Activated T-helper 9 cell treated with anti-CD3 and anti-CD28 coated beads, Interleukin-2, amount 50 U/mL, for 16 hours (primary cell): ENCODE results near the gene SPAG16.
"Not testable (repeated sequence)": the region's sequence is repeated elsewhere in the genome, so short reads cannot be mapped to it uniquely, and the experiment has no call there.

Experiments
- DNase-seq: peaks from one replicate; pipeline ENCODE4 v3.0.0-alpha.2; 2020; ENCODE audit warnings: low read depth

The SPAG16 gene

DNA sequence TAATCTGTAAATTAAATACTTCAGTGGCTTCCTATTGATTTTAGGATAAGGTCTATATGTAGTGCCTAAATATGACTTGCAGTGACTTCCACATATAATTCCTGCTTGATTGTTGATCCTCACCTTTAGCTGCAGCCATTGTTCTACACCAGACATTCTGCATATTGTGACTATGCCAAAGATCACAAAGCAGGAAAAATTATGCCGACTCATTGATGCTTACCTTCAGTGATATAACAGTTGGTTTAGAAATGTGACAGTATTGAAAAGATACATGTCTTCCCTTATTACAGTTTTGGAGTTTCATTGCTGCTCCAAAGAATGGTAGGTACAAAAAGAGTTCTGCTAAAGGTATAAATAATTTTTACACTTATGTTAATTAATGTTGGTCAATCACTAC lies 12.3 kb upstream of the SPAG16 start:
- DNase-seq, result no peak

DNA sequence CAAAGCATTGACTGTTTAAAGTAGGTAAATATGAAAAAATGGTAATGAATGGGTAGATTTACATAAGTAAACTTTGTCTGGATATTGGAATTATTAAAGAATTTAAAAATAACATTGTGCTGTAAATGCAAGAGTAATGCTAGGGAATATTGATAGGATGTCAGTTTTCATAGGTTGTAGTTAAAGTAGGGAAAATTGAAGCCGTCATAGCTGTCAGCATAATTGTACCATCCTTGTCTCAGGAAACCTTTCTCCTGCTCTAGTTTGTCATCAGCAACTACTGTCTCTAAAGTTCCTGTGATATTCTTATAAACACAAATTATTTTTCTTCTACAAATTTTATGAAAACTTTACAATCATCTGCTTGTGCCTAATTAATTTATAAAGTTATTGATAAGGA lies 10.1 kb upstream of the SPAG16 start:
- no peak for DNase-seq

DNA sequence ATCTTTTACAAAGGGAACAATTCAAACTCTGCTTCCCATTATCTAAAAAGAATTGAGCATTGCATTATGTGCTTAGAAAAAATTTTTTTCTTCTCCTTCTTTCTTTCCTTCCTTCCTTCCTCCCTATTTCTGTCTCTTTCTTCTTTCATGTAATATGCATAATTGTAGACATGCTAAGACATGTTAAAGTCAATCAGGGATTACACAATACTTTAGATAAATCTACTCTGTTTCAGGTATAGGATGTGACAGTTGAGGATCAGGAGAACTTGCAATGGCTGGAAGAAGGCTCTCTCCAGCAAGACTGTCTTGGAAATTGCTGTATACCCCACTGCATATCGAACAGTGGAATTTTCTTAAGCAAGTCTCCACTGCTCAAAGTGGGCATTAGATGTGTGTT lies 9.0 kb upstream of the SPAG16 start:
- DNase-seq, result no peak

DNA sequence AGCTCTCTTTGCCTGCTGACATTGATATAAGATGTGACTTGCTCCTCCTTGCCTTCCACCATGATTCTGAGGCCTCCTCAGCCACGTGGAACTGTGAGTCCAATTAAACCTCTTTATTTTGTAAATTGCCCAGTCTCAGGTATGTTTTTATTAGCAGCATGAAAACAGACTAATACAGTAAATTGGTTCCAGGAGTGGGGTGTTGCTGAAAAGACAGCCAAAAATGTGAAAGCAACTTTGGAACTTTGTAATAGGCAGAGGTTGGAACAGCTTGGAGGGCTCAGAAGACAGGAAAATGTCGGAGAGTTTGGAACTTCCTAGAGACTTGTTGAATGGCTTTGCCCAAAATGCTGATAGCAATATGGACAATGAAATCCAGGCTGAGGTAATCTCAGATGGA lies 7.1 kb upstream of the SPAG16 start:
- not testable (repeated sequence) for DNase-seq

DNA sequence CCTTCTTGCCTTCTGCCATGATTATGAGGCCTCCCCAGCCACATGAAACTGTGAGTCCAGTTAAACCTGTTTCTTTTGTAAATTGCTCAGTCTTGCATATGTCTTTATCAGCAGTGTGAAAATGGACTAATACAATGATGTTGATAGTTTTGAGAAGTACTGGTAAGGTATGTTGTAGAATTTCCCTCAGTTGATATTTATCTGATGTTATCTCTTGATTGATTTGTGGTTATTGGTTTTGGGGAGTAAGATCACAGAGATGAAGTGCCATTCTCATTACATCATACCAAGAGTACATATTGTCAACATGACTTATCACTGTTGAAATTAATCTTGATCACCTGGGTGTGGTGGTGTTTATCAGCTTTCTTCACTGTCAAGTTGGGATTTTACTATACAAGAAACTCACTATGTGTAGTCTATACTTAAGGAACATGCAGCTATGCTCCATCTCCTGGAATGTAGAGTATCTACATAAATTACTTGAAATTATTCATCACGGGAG lies 5.1 kb upstream of the SPAG16 start:
- no peak for DNase-seq

DNA sequence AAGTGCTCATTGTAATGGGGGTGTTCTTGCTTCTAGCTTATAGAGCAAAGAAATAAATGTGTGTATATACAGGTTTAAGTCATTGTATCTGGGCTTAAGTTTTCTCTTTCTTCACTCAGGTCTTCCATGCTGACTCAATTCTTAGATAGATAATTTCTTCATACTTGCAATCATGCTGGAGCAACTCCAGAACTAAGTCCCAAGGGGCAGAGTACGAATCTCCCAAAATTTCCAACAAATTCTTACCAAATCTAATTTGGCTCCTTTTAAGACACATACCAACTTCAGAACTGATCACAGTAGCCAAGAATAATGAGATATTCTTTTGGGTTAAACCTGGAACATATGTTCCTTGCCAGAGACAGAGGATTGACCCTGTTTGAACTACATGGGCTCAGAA lies 4.3 kb upstream of the SPAG16 start:
- no peak for DNase-seq

DNA sequence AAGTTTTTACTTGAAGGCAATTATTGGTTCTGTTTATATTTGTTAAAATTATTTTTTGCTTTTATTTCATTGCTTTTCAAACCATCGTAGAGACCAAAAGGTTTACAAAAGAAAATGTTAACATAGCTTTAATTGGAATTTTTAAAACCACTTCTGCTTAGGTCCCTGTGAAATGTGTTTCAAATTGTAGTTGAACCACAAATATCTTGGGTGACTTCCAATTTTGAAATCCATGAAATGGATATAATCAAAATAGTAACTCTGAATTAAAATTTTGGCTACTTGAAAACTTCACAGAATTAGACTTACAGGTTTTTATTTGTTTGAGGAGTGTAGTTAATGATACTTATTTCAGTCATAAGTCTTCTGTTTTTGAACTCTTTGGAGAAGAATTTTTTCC lies 3.1 kb upstream of the SPAG16 start:
- DNase-seq, result no peak

DNA sequence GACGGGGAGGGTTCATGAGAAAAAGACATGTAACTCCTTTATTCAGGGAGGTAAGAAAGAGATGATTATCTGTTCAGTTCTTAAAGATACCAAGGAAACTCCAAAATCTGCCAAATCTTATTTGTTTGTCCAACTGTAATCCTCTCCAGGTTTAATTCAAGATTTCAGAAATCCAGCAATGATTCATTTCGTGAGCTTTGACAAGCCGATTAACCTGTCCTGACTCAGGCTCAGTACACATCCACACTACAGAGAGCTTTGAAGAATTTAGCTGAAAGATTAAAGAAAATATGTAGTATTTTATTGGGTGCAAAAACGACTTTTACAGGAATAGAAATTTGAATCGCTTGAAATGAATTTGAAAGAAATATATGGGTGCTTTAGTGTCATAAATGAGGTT lies 1.1 kb downstream of the SPAG16 start:
- no peak for DNase-seq

DNA sequence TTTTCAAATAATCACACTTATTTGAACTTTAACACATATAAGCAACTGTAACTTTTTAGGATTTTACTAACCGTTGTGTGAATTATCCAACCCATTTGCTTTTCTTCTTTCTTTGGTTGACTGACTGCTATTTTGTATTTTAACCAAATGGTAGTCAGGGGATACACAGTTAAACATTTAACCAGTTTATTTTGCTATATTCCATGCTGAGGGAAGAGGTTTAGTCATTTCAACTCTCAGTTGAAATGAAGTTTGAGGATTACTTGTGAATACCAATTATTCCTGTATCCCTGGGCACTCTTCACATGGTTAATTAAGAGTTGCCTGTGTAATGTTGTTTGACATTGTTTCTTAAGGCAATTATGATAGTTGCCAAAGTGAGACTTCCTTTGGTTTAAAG lies 1.9 kb downstream of the SPAG16 start:
- DNase-seq, result no peak

DNA sequence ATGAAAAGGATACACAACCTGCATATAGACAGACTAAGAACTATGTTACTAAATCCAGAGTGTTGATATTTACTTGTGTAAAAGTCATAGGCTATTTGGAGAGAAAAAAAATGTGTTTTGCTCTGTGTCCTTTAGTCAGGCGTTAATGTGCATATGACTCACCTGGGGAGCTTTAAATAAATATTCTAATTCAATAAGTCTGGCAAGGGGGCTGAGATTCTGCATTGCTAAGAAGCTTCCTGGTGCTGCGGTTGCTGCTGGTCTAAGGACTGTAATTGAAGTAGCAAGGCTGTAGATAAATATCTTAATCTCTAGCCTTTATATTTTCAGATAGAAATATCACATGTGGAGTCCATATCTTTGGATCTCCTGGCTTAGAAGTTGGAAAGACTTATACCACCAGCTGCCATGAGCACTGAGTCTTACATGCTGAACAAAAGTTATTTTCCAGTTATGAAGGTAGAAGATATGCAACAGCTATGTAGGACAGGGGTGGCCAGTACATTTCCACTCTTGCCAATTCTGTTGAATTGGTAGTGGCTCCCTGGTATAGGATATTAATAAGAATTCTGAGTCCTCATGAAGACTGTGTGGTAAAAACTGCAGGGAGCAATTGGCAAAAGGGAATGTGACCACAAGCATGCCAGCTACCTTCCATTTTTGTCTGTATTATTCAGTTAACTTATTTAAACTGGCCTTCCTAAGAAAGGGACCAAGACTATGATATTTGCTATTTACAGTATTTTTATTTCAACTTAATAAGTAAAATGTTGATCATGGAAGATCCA lies 4.8 kb downstream of the SPAG16 start:
- DNase-seq, result no peak

DNA sequence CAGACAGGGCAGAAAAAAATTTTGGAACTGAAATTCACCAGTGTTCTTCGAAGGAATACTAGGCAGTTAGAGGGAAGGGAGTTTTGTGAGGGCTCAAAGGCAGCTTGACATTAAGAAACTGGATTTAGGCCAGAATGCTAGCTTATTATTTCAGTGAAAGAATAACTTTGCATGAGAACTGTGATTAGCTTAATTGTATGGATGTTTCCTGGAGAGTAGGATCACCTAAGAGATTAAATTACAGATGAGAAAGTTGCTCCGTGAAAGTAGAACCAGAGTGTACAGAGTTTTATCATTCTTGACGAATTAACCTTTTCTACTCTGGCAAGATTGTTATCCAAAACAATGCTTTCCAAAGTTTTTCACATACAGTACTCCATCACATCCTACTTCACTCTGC lies 6.2 kb downstream of the SPAG16 start:
- no peak for DNase-seq

DNA sequence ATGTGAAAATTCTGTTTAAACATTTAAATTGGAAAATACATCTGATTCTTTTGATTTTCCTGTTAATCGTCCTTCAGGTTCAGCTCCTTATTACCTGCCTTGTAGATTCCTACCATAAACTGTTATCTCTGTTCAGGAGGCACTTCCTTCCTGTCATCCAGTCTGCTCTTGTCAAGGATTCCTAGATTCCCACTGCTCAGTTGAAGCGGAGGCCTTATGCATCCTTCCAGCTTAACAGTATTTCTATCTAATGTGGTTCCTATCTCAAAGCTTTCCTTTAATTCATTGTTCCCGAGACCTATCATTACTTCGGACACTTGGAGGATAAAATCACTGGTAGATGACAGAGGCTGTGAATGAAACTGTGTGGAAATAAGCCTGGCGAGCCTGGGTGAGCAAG lies 12.0 kb downstream of the SPAG16 start:
- DNase-seq, result no peak

DNA sequence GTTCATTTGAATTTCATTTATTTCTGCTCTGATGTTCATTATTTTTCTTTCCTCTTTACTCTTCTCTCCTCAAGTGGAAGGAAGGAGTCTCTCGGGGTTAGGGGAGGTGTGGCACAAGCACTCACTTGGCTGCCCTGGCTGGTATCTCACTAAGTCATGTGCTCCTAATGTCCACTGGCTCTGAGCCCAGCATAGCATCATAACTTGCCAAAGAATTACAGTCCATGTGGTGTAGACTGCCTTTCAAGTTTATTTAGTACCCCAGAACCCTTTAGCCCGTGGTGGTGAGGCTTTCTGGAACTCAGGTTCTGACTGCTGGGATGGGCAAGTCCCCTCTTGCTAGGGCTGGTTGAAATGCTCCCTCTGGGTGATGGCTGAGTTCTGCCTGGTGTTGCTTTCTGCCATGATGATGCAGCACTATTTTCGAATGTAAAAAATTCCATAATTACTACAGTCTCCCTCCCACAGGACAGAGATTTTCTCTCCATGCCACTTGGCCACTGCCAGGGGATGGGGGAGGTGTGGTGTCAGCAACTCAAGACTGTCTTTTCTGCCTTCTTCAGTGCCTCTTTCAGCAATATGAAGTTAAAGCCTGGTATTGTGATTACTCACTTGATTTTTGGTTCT lies 22.2 kb downstream of the SPAG16 start:
- no peak for DNase-seq

DNA sequence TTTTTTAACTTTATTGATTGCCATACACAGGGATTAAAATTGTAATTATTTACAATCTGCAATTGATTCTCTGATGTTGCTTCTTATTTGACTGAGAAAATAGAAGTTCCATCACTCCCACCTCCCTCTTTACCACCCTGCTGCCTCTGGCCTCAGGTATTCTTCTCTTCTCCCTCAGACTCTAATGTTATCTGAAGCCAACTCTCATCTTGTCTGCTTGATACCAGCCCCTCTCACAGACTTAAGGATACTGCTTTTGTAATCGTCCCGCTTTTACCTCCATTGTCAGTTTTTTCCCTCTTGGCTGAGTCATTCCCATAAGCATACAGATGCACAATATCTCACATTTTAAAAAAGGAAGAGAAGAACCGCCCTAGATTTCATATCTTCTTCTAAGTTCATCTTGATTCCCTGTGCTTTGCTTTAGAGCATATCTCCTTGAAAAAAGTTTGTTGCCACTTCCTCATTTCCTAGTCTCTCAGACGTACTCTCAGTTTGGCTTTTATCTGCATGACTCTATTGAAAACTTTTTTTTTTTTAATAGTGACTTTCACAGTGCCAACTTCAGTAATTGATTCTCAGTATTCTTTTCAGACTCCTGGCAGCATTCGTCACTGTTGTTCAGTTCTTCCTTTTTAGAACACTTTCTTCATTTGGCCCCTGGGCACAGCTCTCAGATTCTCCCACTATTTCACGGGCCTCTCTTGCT lies 31.1 kb downstream of the SPAG16 start:
- no peak for DNase-seq

DNA sequence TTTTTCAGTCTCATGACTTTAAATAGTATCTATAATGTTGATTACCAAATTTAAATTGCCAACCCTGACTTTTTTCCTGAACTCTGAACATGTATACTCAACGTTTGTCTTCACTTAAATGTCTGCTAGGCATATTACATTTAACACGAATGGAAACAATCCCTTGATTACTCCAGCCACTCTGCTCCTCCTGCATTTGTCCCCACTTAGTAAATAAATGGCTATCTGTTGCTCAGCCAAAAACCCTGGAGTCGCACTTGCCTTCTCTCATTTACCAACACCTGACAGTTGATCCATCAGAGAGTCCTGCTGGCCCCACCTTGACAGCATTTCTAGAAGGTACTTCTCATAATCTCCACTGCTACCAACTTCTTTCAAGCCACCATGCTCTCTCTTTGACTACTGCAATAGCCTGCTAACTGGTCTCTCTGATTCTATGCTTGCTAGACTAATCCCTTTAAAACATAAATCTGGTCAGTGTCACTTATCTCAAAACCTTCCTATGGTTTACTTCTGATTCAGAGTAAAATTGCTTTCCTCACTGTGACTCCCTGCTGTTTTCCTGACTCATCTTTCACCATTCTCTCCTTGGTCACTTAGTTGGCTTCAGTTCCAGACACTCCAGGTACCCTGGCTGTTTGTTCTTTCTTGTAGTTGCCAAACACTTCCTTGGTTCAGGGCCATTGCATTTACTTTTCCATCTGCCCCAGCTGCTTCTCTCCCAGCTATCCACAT lies 31.9 kb downstream of the SPAG16 start:
- DNase-seq, result no peak

DNA sequence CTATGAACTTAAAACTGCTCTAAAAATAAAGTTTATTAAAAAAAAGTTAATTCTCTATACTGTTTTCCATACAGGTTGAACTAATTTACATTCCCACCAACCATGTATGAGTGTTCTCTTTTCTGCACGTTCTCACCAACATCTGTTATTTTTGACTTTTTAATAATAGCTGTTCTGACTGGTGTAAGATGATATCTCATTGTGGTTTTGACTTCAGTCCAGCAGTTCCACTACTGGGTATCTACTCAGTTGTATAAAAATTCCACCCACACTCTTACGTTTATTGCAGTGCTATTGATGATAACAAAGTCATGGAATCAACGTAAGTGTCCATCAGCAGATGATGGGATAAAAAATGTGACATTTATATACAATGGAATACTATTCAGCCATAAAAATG lies 33.7 kb downstream of the SPAG16 start:
- no peak for DNase-seq

DNA sequence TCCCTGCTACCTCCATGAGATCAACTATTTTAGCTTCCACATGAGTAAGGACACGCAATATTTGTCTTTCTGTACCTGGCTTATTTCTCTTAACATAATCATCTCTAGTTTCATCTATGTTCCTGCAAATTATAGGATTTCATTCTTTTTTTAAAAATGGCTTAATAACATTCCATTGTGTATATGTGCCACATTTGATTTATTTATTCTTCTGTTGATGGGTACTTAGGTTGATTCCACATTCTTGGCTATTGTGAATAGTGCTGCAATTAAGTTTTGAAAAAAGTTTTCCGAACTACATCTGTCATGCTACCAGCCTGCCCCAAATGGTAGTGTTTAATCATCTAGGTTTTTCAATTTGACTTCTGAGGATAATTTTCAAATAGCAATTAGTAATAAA lies 36.3 kb downstream of the SPAG16 start:
- DNase-seq, result no peak

DNA sequence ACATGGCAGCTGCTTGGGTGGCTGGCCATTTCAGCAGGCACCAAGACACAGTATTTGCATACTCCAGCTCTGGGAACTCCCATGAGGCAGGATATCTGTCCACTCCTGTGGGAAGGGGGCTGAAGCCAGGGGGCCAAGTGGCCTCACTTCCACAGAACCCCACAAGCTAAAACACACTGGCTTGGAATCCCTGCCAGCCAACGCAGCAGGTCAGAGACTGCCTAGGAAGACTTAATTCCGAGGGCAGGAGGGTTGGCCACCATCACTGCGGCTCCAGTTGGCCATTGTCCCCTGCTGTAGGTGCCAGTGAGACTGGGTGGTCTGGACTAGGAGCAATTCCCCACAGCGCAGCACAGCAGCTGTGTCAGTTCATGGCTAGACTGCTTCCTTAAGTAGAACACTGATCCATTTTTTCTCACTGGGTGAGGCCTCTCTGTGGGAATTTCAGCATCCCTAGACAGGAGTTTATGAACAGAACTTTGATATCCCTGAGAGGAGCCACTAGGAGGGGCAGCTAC lies 52.0 kb downstream of the SPAG16 start:
- no peak for DNase-seq

DNA sequence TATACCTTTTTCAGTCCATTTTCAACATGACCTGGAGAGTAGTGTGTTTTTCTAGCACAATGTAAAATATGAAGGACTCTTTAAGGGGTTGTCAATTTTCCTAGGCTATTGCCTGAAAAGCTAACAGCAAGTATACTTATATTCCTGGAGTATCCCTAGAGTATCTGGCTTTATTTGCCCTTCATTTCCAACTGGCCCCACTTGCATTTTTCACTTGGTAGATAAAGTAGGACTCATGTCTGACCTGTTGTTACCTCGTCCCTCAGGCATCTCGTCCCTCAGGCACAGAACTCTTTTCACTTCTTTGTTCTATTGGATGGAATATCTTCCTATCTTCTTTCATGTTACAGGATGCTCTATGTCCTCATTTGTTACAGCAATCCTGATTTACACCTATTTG lies 69.2 kb downstream of the SPAG16 start:
- no peak for DNase-seq

DNA sequence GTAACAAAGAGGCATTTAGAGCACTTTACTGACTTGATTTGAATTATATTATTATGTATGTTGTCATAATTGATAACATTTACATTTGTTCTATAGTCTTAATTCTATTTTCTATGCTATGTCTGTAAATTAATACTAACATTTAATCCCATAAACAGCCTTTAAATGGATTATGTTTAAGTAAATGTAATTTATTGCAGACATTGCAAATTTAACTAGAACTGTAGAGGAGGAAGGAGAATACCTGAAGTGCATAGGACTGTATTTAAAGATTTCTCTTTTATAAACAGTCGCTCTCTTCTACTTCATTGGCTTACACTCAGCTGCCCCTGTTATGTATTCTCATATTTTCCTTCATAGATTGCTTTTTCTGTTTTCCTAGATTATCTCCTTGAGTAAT lies 92.4 kb downstream of the SPAG16 start:
- no peak for DNase-seq

DNA sequence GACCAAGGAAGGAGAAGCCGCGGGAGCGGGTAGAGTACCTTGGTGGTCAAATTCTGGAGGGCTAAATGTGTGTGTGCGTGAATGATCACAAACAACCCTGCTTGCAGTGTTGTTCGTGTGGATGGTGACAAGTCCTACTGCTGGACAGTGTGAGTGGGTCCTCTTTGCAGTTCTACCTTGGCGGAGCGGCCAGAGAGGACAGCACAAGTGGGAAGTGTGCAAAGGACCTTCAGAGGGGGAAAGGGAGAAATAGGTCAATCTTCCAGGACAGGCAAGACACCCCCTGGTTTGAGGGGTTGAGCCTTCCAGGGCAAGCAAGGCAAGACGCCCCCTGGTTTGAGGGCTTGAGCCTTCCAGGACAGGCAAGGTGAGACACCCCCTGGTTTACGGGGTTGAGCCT lies 122.8 kb downstream of the SPAG16 start:
- DNase-seq, result not testable (repeated sequence)

DNA sequence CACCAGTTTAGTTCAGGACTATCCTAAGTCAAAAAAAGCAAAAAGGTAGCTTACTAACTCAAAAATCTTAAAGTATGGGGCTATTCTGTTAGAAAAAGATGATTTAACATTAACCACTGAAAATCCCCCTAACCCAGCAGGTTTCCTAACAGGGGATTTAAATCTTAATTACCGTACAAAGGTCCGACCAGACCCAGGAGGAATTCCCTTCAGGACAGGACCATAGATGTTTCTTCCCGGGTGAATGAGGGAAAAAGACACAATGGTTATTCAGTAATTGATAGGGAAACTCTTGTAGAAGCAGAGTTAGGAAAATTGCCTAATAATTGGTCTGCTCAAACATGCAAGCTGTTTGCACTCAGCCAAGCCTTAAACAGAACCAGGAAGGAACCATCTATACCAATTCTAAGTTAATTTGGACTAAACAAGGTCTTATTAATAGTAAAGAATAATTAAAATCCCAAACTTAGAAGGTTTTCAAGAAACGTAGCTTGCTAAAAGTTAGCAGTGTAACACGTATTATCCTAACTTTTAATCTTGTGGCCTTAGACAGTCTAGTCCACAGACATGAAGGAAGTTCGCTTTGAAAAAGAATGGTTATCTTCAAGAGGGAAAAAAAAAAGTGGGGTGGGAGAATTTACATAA lies 124.3 kb downstream of the SPAG16 start:
- DNase-seq, result not testable (repeated sequence)
